ENCODE results near the gene NISCH.

The NISCH gene

DNA sequence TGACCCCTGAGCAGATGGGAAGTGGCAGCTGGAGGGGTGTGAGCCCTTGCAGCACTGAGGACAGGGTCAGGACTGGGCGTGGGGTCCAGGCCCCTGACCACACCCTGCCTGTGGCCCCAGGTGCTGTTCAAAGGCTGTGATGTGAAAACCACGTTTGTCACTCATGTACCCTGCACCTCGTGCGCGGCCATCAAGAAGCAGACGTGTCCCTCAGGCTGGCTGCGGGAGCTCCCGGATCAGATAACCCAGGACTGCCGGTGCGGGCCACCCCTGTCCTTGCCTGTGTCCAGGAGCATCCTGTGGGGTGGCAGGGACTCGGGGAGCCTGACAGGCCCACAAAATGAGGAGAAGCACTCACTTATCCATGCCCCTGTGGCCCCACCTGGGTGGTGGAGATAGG lies 45.6 kb downstream of the NISCH start:
- no peaks in the 10 kb centered on the region for H3K4me1 ChIP-seq (ENCODE audit: control insufficient read depth in 1 of 2, insufficient read depth in 2 of 2, low read length in 2 of 2)
- H3K27me3 ChIP-seq (ENCODE audit: control insufficient read depth in 1 of 2, insufficient read depth in 2 of 2, low read length in 2 of 2) = no peaks in the 10 kb centered on the region
- H3K4me3 ChIP-seq (ENCODE audit: low read depth in 1 of 2, low read length in 2 of 2) = no peak overlapping the region
- no peak overlapping the region for H3K9ac ChIP-seq (ENCODE audit: low read depth in 1 of 2, low read length in 2 of 2)
- no peak overlapping the region for H3K27ac ChIP-seq (ENCODE audit: low read depth, low read length)
- H3K36me3 ChIP-seq (ENCODE audit: control insufficient read depth in 1 of 2, insufficient read depth in 2 of 2, low read length in 2 of 2) = no peaks in the 10 kb centered on the region
- H3K9me3 ChIP-seq (ENCODE audit: control insufficient read depth in 1 of 2, low read length in 2 of 2) = no peaks in the 10 kb centered on the region

DNA sequence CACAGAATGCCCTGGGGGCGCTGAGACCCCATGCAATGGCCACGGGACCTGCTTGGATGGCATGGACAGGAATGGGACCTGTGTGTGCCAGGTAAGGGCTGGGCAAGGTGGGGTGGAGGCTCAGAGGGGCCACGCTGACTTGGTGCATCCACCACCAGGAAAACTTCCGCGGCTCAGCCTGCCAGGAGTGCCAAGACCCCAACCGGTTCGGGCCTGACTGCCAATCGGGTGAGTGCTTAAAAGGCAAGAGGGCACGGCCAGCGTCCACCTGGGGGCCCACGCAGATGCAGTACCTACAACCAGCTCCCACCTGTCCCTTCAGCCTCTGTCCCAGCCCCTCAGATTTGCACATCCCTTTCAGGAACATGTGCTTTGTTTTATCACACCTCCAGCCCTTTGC lies 46.6 kb downstream of the NISCH start:
- H3K9ac ChIP-seq (ENCODE audit: low read depth in 1 of 2, low read length in 2 of 2) = no peak overlapping the region
- no peaks in the 10 kb centered on the region for H3K9me3 ChIP-seq (ENCODE audit: control insufficient read depth in 1 of 2, low read length in 2 of 2)
- no peaks in the 10 kb centered on the region for H3K4me1 ChIP-seq (ENCODE audit: control insufficient read depth in 1 of 2, insufficient read depth in 2 of 2, low read length in 2 of 2)
- no peaks in the 10 kb centered on the region for H3K27me3 ChIP-seq (ENCODE audit: control insufficient read depth in 1 of 2, insufficient read depth in 2 of 2, low read length in 2 of 2)
- no peak overlapping the region for H3K27ac ChIP-seq (ENCODE audit: low read depth, low read length)
- no peaks in the 10 kb centered on the region for H3K36me3 ChIP-seq (ENCODE audit: control insufficient read depth in 1 of 2, insufficient read depth in 2 of 2, low read length in 2 of 2)
- H3K4me3 ChIP-seq (ENCODE audit: low read depth in 1 of 2, low read length in 2 of 2) = no peak overlapping the region

- H3K9ac ChIP-seq (ENCODE audit: low read depth in 1 of 2, low read length in 2 of 2) = no peak overlapping the region
- no peak overlapping the region for H3K4me3 ChIP-seq (ENCODE audit: low read depth in 1 of 2, low read length in 2 of 2)
- no peaks in the 10 kb centered on the region for H3K4me1 ChIP-seq (ENCODE audit: control insufficient read depth in 1 of 2, insufficient read depth in 2 of 2, low read length in 2 of 2)
- H3K36me3 ChIP-seq (ENCODE audit: control insufficient read depth in 1 of 2, insufficient read depth in 2 of 2, low read length in 2 of 2) = no peaks in the 10 kb centered on the region
- no peak overlapping the region for H3K27ac ChIP-seq (ENCODE audit: low read depth, low read length)
- H3K27me3 ChIP-seq (ENCODE audit: control insufficient read depth in 1 of 2, insufficient read depth in 2 of 2, low read length in 2 of 2) = no peaks in the 10 kb centered on the region
- no peaks in the 10 kb centered on the region for H3K9me3 ChIP-seq (ENCODE audit: control insufficient read depth in 1 of 2, low read length in 2 of 2)
Observed at GRCh38 chr3:52502808-52503350, 47.5 kb downstream of the NISCH start.

GRCh38 chr3:52503788-52504424 lies 48.5 kb downstream of the NISCH start:
- no peaks in the 10 kb centered on the region for H3K27me3 ChIP-seq (ENCODE audit: control insufficient read depth in 1 of 2, insufficient read depth in 2 of 2, low read length in 2 of 2)
- H3K4me3 ChIP-seq (ENCODE audit: low read depth in 1 of 2, low read length in 2 of 2) = no peak overlapping the region
- H3K4me1 ChIP-seq (ENCODE audit: control insufficient read depth in 1 of 2, insufficient read depth in 2 of 2, low read length in 2 of 2) = no peaks in the 10 kb centered on the region
- H3K9me3 ChIP-seq (ENCODE audit: control insufficient read depth in 1 of 2, low read length in 2 of 2) = no peaks in the 10 kb centered on the region
- H3K27ac ChIP-seq (ENCODE audit: low read depth, low read length) = no peak overlapping the region
- H3K36me3 ChIP-seq (ENCODE audit: control insufficient read depth in 1 of 2, insufficient read depth in 2 of 2, low read length in 2 of 2) = no peaks in the 10 kb centered on the region
- no peak overlapping the region for H3K9ac ChIP-seq (ENCODE audit: low read depth in 1 of 2, low read length in 2 of 2)

DNA sequence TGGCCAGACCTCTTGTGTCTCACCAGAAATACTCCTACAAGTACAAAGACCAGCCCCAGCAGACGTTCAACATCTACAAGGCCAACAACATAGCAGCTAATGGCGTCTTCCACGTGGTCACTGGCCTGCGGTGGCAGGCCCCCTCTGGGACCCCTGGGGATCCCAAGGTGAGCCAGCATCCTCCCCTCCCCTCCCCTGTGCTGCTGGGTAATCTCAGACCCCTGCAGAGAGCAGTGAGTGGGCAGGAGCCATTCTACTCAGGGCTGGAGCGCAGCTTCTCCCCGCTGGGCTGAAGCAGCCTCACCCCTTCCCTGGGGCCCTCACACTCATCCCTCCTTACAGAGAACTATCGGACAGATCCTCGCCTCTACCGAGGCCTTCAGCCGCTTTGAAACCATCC lies 49.6 kb downstream of the NISCH start:
- H3K27me3 ChIP-seq (ENCODE audit: control insufficient read depth in 1 of 2, insufficient read depth in 2 of 2, low read length in 2 of 2) = no peaks in the 10 kb centered on the region
- H3K4me1 ChIP-seq (ENCODE audit: control insufficient read depth in 1 of 2, insufficient read depth in 2 of 2, low read length in 2 of 2) = peaks cover 0 to 4% of the 10 kb centered on the region in 2 donors
- H3K27ac ChIP-seq (ENCODE audit: low read depth, low read length) = no peak overlapping the region
- no peak overlapping the region for H3K4me3 ChIP-seq (ENCODE audit: low read depth in 1 of 2, low read length in 2 of 2)
- H3K9me3 ChIP-seq (ENCODE audit: control insufficient read depth in 1 of 2, low read length in 2 of 2) = no peaks in the 10 kb centered on the region
- no peaks in the 10 kb centered on the region for H3K36me3 ChIP-seq (ENCODE audit: control insufficient read depth in 1 of 2, insufficient read depth in 2 of 2, low read length in 2 of 2)
- H3K9ac ChIP-seq (ENCODE audit: low read depth in 1 of 2, low read length in 2 of 2) = no peak overlapping the region

- no peaks in the 10 kb centered on the region for H3K9me3 ChIP-seq (ENCODE audit: control insufficient read depth in 1 of 2, low read length in 2 of 2)
- no peaks in the 10 kb centered on the region for H3K36me3 ChIP-seq (ENCODE audit: control insufficient read depth in 1 of 2, insufficient read depth in 2 of 2, low read length in 2 of 2)
- H3K9ac ChIP-seq (ENCODE audit: low read depth in 1 of 2, low read length in 2 of 2) = no peak overlapping the region
- H3K4me1 ChIP-seq (ENCODE audit: control insufficient read depth in 1 of 2, insufficient read depth in 2 of 2, low read length in 2 of 2) = peaks cover 0 to 4% of the 10 kb centered on the region in 2 donors
- H3K27me3 ChIP-seq (ENCODE audit: control insufficient read depth in 1 of 2, insufficient read depth in 2 of 2, low read length in 2 of 2) = no peaks in the 10 kb centered on the region
- H3K4me3 ChIP-seq (ENCODE audit: low read depth in 1 of 2, low read length in 2 of 2) = no peak overlapping the region
- H3K27ac ChIP-seq (ENCODE audit: low read depth, low read length) = no peak overlapping the region
Observed at GRCh38 chr3:52506266-52506966, 51.0 kb downstream of the NISCH start.

- Histone ChIP-seq H3K36me3 (ENCODE audit: control insufficient read depth in 1 of 2, insufficient read depth in 2 of 2, low read length in 2 of 2) (no peaks in the 10 kb centered on the region), H3K27ac (ENCODE audit: low read depth, low read length) (no peak overlapping the region), H3K4me3 (ENCODE audit: low read depth in 1 of 2, low read length in 2 of 2) (no peak overlapping the region), H3K4me1 (ENCODE audit: control insufficient read depth in 1 of 2, insufficient read depth in 2 of 2, low read length in 2 of 2) (peaks cover 0 to 4% of the 10 kb centered on the region in 2 donors), H3K9ac (ENCODE audit: low read depth in 1 of 2, low read length in 2 of 2) (no peak overlapping the region), H3K9me3 (ENCODE audit: control insufficient read depth in 1 of 2, low read length in 2 of 2) (no peaks in the 10 kb centered on the region), H3K27me3 (ENCODE audit: control insufficient read depth in 1 of 2, insufficient read depth in 2 of 2, low read length in 2 of 2) (no peaks in the 10 kb centered on the region)
Observed at GRCh38 chr3:52507359-52507758, 52.0 kb downstream of the NISCH start.

DNA sequence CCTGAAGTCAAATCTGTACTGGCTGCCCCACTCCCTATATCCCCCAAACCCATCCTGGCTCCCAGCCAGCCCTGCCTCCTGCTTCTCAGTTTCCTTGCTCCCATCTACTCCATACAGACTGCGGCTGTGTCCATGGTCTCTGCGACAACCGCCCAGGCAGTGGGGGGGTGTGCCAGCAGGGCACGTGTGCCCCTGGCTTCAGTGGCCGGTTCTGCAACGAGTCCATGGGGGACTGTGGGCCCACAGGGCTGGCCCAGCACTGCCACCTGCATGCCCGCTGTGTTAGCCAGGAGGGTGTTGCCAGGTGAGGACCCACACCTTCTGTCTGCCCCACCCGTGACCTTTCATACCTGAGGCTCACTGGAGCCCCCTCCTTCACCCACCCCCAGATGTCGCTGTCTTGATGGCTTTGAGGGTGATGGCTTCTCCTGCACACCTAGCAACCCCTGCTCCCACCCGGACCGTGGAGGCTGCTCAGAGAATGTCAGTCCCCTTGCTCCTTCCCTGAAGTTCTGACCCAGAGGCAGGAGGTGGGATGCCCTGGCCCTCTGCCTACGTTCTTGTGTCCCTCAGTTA lies 54.4 kb downstream of the NISCH start:
- Histone ChIP-seq H3K4me3 (ENCODE audit: low read depth in 1 of 2, low read length in 2 of 2) (no peak overlapping the region), H3K27ac (ENCODE audit: low read depth, low read length) (no peak overlapping the region), H3K9ac (ENCODE audit: low read depth in 1 of 2, low read length in 2 of 2) (no peak overlapping the region), H3K27me3 (ENCODE audit: control insufficient read depth in 1 of 2, insufficient read depth in 2 of 2, low read length in 2 of 2) (no peaks in the 10 kb centered on the region), H3K9me3 (ENCODE audit: control insufficient read depth in 1 of 2, low read length in 2 of 2) (no peaks in the 10 kb centered on the region), H3K4me1 (ENCODE audit: control insufficient read depth in 1 of 2, insufficient read depth in 2 of 2, low read length in 2 of 2) (peaks cover 0 to 4% of the 10 kb centered on the region in 2 donors), H3K36me3 (ENCODE audit: control insufficient read depth in 1 of 2, insufficient read depth in 2 of 2, low read length in 2 of 2) (peaks cover 0 to 5% of the 10 kb centered on the region in 2 donors)

GRCh38 chr3:52511509-52511908 lies 56.1 kb downstream of the NISCH start:
- Histone ChIP-seq H3K36me3 (ENCODE audit: control insufficient read depth in 1 of 2, insufficient read depth in 2 of 2, low read length in 2 of 2) (peaks cover 0 to 5% of the 10 kb centered on the region in 2 donors), H3K27me3 (ENCODE audit: control insufficient read depth in 1 of 2, insufficient read depth in 2 of 2, low read length in 2 of 2) (no peaks in the 10 kb centered on the region)

GRCh38 chr3:52512105-52512504 lies 56.7 kb downstream of the NISCH start:
- no peaks in the 10 kb centered on the region for H3K27me3 ChIP-seq (ENCODE audit: control insufficient read depth in 1 of 2, insufficient read depth in 2 of 2, low read length in 2 of 2)
- H3K4me3 ChIP-seq (ENCODE audit: low read depth in 1 of 2, low read length in 2 of 2) = no peak overlapping the region
- H3K9me3 ChIP-seq (ENCODE audit: control insufficient read depth in 1 of 2, low read length in 2 of 2) = no peaks in the 10 kb centered on the region
- H3K9ac ChIP-seq (ENCODE audit: low read depth in 1 of 2, low read length in 2 of 2) = no peak overlapping the region
- peaks cover 0 to 4% of the 10 kb centered on the region in 2 donors for H3K4me1 ChIP-seq (ENCODE audit: control insufficient read depth in 1 of 2, insufficient read depth in 2 of 2, low read length in 2 of 2)
- no peak overlapping the region for H3K27ac ChIP-seq (ENCODE audit: low read depth, low read length)
- peaks cover 0 to 5% of the 10 kb centered on the region in 2 donors for H3K36me3 ChIP-seq (ENCODE audit: control insufficient read depth in 1 of 2, insufficient read depth in 2 of 2, low read length in 2 of 2)

More at GRCh38 chr3:52511509-52511908, 56.1 kb downstream of the NISCH start:
- H3K4me3 ChIP-seq (ENCODE audit: low read depth in 1 of 2, low read length in 2 of 2) = no peak overlapping the region
- H3K9ac ChIP-seq (ENCODE audit: low read depth in 1 of 2, low read length in 2 of 2) = no peak overlapping the region
- peaks cover 0 to 4% of the 10 kb centered on the region in 2 donors for H3K4me1 ChIP-seq (ENCODE audit: control insufficient read depth in 1 of 2, insufficient read depth in 2 of 2, low read length in 2 of 2)
- H3K9me3 ChIP-seq (ENCODE audit: control insufficient read depth in 1 of 2, low read length in 2 of 2) = no peaks in the 10 kb centered on the region
- no peak overlapping the region for H3K27ac ChIP-seq (ENCODE audit: low read depth, low read length)
